HEK293T (cell line): ENCODE data around the gene RPS6KA5.
"Not testable (repeated sequence)": the region's sequence is repeated elsewhere in the genome, so short reads cannot be mapped to it uniquely, and the experiment has no call there.

Source experiments
- CTCF ChIA-PET: fragments of 350-600 bp; formaldehyde crosslinking; extraction: SDS; loops from one replicate; lab custom pipeline; 2021; ENCODE audit warnings: antibody characterized with exemption, inconsistent platforms; lab: Yijun Ruan, JAX
- POLR2A ChIA-PET: fragments of 350-600 bp; formaldehyde crosslinking; extraction: SDS; loops from one replicate; lab custom pipeline; 2020; ENCODE audit warnings: antibody characterized with exemption, inconsistent platforms; lab: Yijun Ruan, JAX
- DNase-seq: peaks from one replicate; pipeline ENCODE4 v3.0.0; 2012; ENCODE audit warnings: mixed read lengths; ENCODE audit errors: extremely low spot score
- ARNT ChIP-seq: fragments of 450-650 bp; IDR thresholded peaks from 2 replicates; pipeline ENCODE4 v1.6.1; 2017; ENCODE audit warnings: mild to moderate bottlenecking
- BHLHE40 ChIP-seq: fragments of 450-650 bp; IDR thresholded peaks from 2 replicates; pipeline ENCODE4 v1.6.1; 2016; ENCODE audit warnings: mild to moderate bottlenecking, moderate library complexity, borderline replicate concordance
- CTBP1 ChIP-seq: fragments of 450-650 bp; IDR thresholded peaks from 2 replicates; pipeline ENCODE4 v1.6.1; 2016; ENCODE audit warnings: borderline replicate concordance
- ELF4 ChIP-seq: fragments of 450-650 bp; IDR thresholded peaks from 2 replicates; pipeline ENCODE4 v1.6.1; 2017; ENCODE audit warnings: antibody characterized with exemption
- FOXA1 ChIP-seq: fragments of 450-650 bp; IDR thresholded peaks from 2 replicates; pipeline ENCODE4 v1.6.1; 2016; ENCODE audit warnings: mild to moderate bottlenecking
- FOXK2 ChIP-seq: fragments of 450-650 bp; IDR thresholded peaks from 2 replicates; pipeline ENCODE4 v1.6.1; 2016; ENCODE audit warnings: mild to moderate bottlenecking
- FOXM1 ChIP-seq: fragments of 450-650 bp; IDR thresholded peaks from 2 replicates; pipeline ENCODE4 v1.6.1; 2017; ENCODE audit warnings: mild to moderate bottlenecking, borderline replicate concordance
- HDGF ChIP-seq: fragments of 450-650 bp; IDR thresholded peaks from 2 replicates; pipeline ENCODE4 v1.6.1; 2017; ENCODE audit warnings: antibody characterized with exemption, borderline replicate concordance
- L3MBTL2 ChIP-seq: fragments of 450-650 bp; conservative IDR thresholded peaks from 2 replicates; pipeline ENCODE4 v1.6.1; 2016; ENCODE audit warnings: mild to moderate bottlenecking
- LEF1 ChIP-seq: fragments of 450-650 bp; IDR thresholded peaks from 2 replicates; pipeline ENCODE4 v1.6.1; 2017; ENCODE audit warnings: mild to moderate bottlenecking, borderline replicate concordance
- NFRKB ChIP-seq: fragments of 450-650 bp; IDR thresholded peaks from 2 replicates; pipeline ENCODE4 v1.6.1; 2016; ENCODE audit warnings: mild to moderate bottlenecking, moderate library complexity
- PKNOX1 ChIP-seq: fragments of 450-650 bp; IDR thresholded peaks from 2 replicates; pipeline ENCODE4 v1.6.1; 2016
- SP1 ChIP-seq: fragments of 450-650 bp; IDR thresholded peaks from 2 replicates; pipeline ENCODE4 v1.6.1; 2017
- SUZ12 ChIP-seq: fragments of 450-650 bp; IDR thresholded peaks from 2 replicates; pipeline ENCODE4 v1.6.1; 2016; ENCODE audit warnings: mild to moderate bottlenecking
- TARDBP ChIP-seq: fragments of 450-650 bp; IDR thresholded peaks from 2 replicates; pipeline ENCODE4 v1.6.1; 2016
- ZNF384 ChIP-seq: fragments of 450-650 bp; IDR thresholded peaks from 2 replicates; pipeline ENCODE4 v1.6.1; 2016

The RPS6KA5 gene

GRCh38 chr14:90962505-90963109 is 97.8 kb downstream of the RPS6KA5 start:
- TF ChIP-seq FOXM1 (no peak), L3MBTL2 (no peak), PKNOX1 (no peak), FOXK2 (no peak), SP1 (no peak), HDGF (no peak), NFRKB (no peak), ELF4 (no peak), LEF1 (no peak), CTBP1 (no peak), TARDBP (no peak), ARNT (no peak), BHLHE40 (no peak), ZNF384 (no peak), SUZ12 (no peak), FOXA1 (no peak)
- POLR2A ChIA-PET = no interaction called here
- DNase-seq = no peak
- CTCF ChIA-PET = no interaction called here

- TF ChIP-seq FOXK2 = no peak
- no peak for TF ChIP-seq ZNF384
- no peak for TF ChIP-seq FOXA1
- TF ChIP-seq ARNT = no peak
- TF ChIP-seq L3MBTL2 = no peak
- TF ChIP-seq NFRKB = no peak
- TF ChIP-seq SP1 = no peak
- no peak for TF ChIP-seq ELF4
- TF ChIP-seq BHLHE40 = no peak
- TF ChIP-seq LEF1 = no peak
- no peak for TF ChIP-seq TARDBP
- TF ChIP-seq HDGF = no peak
- TF ChIP-seq CTBP1 = no peak
- TF ChIP-seq PKNOX1 = no peak
- no peak for TF ChIP-seq SUZ12
- ChIA-PET POLR2A (no interaction called here), CTCF (interaction anchor here (1.0 kb wide), 1 partner anchor 18 kb away, joined by 3 read pairs; no protein-coding TSS in a partner anchor)
- no peak for DNase-seq
Observed at GRCh38 chr14:90960818-90961217, 99.6 kb downstream of the RPS6KA5 start.

GRCh38 chr14:90959344-90959743 is 101.1 kb downstream of the RPS6KA5 start:
- no peak for TF ChIP-seq L3MBTL2
- no peak for TF ChIP-seq ZNF384
- no peak for TF ChIP-seq FOXA1
- TF ChIP-seq SUZ12 = no peak
- no peak for TF ChIP-seq FOXK2
- TF ChIP-seq PKNOX1 = no peak
- no peak for TF ChIP-seq LEF1
- TF ChIP-seq NFRKB = no peak
- no peak for TF ChIP-seq HDGF
- no peak for TF ChIP-seq FOXM1
- TF ChIP-seq CTBP1 = no peak
- TF ChIP-seq ARNT = no peak
- TF ChIP-seq SP1 = no peak
- no peak for TF ChIP-seq TARDBP
- TF ChIP-seq BHLHE40 = no peak
- TF ChIP-seq ELF4 = no peak
- no peak for DNase-seq
- CTCF ChIA-PET = interaction anchor here (0.6 kb wide), 1 partner anchor 288 kb away, joined by 3 read pairs; no protein-coding TSS in a partner anchor
- POLR2A ChIA-PET = interaction anchor here (0.7 kb wide), 1 partner anchor 101 kb away, joined by 3 read pairs; the partner anchor contains the start of gene RPS6KA5

- POLR2A ChIA-PET = no interaction called here
- no peak for DNase-seq
- no peak for TF ChIP-seq NFRKB
- CTCF ChIA-PET = no interaction called here
Observed at GRCh38 chr14:90956273-90956672, 104.2 kb downstream of the RPS6KA5 start.

GRCh38 chr14:90953643-90954042 is 106.8 kb downstream of the RPS6KA5 start:
- CTCF ChIA-PET, DNase-seq, POLR2A ChIA-PET: not testable (repeated sequence)

- TF ChIP-seq L3MBTL2 (no peak), HDGF (no peak), FOXK2 (no peak), SP1 (no peak), CTBP1 (no peak), PKNOX1 (no peak), TARDBP (no peak), BHLHE40 (no peak), FOXM1 (no peak)
- ChIA-PET CTCF (interaction anchor here (1.1 kb wide), 1 partner anchor 17 kb away, joined by 3 read pairs; no protein-coding TSS in a partner anchor), POLR2A (no interaction called here)
- DNase-seq = no peak
Observed at GRCh38 chr14:90943367-90943766, 117.1 kb downstream of the RPS6KA5 start.
